Tongue (tissue), 2 donors: ENCODE data around the gene RNF144B. TPM values are rescaled to one million over a fixed set of nuclear protein-coding genes. Genes with fewer than 3 reads are reported as not detected.
"Not testable (repeated sequence)": the region's sequence is repeated elsewhere in the genome, so short reads cannot be mapped to it uniquely, and the experiment has no call there.

Experiments used
- DNase-seq: peaks from one replicate; pipeline ENCODE4 v3.0.0-alpha.2; 2015
- total RNA-seq: library from RNA; depleted of rRNA; stranded (reverse); fragments of >200 nt; gene quantifications from one replicate; pipeline ENCODE4 v1.2.3, GENCODE V29; 2014

The RNF144B gene
- total RNA-seq, 1 donor from 2014 or later, result 41.2 TPM

DNA sequence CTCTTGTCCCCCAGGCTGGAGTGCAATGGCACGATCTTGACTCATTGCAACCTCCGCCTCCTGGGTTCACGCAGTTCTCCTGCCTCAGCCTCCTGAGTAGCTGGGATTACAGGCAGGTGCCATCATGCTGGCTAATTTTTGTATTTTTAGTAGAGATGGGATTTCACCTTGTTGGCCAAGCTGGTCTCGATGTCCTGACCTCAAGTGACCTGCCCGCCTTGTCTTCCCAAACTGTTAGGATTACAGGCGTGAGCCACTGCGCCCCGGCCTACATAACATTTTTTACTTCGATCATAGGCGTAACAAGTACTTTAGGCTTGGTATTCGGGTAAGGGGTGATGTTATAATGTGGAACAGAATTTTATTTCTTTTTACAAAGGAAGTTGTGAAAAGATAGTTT is 22.5 kb downstream of the RNF144B start:
- not testable (repeated sequence) for DNase-seq

DNA sequence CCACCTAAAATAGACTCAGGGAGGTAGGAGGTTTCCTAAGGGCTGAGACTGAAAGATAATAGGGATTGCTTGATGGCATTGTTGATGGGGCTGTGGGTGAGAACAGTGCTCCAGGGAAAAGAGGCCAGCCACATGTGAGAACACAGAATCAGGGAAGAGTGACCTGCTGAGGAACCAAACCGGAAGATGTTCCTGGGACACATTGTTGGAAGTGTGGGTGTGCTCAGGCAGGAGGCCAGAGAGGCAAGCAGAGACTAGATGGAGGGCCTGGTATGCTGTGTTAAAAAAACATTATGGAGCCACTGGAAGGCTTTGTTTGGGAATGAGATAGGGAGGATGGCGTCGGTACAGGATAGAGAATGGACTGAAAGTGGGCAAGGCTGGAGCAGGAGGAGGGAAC is 23.3 kb downstream of the RNF144B start:
- DNase-seq, result no peak

DNA sequence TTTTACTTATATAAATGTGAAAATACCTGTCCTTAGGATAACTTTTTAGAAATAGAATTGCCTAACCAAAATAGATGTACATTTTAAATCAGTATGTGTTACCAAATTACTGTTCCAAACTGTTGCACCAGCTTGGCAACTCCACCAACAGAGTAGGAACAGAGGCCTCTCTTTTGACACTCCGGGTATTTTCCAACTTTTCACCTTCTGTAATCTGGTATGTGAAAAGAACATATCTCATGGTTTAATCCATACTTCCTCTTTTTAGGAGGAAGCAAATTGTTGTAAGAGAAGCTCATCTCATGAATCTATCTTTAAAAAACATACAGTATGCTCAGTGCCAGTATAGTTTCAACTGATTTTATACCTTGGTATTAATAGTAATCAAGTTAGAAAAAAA is 24.9 kb downstream of the RNF144B start:
- no peak for DNase-seq

DNA sequence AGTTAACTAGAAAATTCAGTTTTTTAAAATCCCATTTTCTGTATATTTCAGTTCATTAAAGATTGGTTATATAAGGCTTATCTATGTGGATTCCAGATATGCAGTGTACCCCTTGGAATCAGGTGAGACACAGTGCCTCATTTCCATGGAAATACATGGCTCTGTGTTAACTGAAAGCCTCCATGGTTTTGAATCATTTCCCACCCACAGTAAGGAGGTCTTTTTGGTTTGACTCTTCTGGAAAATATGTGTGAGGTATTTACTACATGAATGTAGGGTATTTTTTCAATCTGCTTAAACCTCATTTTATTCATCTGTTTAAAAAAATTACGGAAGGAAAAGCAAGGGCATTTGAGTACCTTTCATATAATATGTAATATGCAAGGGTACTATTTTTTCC is 25.5 kb downstream of the RNF144B start:
- no peak for DNase-seq

DNA sequence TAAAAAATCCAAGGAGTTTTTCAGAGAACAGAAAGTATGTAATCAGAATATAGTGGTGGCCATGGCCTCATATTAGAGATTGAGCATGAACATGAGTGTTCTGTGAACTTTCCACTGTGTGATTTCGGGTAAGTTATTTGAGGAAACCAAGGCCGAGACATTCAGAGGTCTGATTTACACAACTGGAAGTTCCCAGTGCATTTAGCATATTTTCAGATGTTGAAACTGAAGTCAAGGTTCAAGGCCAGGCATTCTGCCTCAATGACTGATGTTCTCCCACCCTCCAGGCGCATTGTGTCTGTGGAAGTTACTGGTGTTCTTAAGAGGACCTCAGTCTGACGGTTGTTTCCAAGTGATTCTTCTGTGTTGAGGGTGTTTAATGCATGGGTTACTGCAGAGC is 26.2 kb downstream of the RNF144B start:
- no peak for DNase-seq

DNA sequence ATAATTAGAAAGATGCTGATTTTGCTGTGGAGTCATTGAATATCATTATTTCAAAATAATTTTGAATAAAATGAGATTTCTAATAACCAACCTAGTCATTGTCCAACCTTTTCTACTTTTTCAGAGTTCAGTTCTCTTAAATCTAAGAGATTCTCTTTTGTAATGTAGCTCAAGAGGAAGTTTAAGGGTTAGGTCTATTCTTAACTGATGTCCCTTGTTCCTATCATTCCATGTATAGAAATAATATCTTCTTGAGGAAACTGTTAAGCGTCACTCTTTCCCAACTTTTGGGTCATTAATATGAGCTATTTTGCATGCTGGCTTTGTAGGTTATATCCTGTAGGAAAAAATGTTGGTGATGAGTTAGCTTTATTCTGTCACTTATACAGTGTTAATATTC is 27.0 kb downstream of the RNF144B start:
- DNase-seq, result no peak

DNA sequence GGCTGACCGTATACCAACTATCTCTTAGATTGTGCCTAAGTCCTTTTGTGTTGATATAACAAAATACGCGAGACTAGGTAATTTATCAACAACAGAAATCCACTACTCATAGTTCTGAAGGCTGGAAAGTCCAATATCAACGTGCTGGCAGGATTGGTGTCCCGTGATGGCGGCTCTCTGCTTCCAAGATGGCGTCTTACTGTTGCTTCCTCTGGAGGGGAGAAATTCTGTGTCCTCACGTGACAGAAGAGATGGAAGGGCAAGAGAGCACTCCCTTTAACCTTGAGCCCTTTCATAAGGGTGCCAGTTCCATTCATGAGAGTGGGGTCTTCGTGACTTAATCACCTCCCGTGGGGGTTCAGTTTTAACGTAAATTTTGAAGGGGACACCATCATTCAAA is 28.1 kb downstream of the RNF144B start:
- DNase-seq, result no peak

DNA sequence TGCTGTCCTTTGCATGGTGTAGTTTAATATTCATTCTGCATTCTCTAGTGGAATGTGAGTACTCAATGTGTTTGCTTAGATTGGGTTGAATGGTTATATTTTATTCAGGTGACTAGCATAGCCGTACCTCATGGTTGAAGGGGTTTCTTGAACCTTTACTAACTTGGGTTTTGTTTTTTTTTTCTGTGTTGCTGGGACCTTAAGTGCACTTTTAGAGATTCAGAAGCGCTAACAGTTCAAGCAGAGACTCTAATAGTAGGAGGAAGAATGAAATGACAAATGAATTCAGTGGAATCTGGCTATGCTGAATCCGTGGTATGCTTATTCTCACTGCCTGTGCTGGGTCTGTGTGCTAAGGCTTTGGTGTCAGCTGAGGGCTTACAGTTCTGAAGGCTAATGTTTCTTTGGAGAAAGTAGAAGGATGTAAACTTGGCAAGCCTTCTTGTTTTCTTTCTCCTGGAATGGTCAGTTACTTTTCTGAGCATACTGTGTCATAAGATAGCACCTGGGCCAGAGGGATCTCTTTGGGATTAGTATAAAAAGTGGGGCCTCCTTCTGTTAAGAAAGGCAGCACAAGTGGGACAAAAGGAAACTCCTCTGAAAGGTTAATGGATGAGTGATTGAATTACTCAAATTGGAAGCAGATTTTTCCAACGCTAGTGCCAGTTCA is 28.7 kb downstream of the RNF144B start:
- DNase-seq, result peak; percentile 74

DNA sequence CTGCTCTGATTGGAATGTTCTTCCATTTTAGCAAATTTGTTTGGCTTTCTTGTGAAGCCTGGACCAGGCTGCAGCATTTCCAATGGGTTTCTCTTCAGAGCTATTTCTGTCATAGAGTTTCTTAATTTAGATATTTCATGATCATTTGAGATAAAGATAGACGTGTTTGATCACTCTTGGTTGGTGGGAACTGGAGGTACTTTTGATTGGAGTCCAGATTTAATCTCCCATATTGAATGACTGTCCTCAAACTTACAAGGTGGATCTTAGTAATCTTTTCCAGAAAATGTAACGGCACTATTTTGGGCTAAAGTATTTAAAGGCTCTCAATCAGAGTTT is 29.2 kb downstream of the RNF144B start:
- no peak for DNase-seq

DNA sequence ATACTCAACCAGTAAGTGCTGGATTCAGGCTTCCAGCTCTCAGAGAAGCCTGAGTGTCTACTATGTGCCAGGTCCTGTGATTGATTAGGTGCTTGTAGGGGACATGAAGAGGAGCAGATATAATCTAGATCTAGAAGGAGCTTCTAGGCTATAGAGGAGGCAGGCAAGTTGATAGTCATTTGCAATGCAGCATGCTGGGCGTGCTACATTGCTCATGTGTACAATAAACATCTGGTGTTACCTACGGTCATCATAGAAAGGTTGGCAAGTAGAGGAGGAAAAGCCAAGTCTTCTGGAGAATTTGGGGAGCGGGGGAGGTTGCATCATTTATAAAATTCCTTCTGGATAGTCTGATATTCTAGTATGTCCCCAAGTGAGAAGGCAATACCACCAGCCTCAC is 33.2 kb downstream of the RNF144B start:
- no peak for DNase-seq

DNA sequence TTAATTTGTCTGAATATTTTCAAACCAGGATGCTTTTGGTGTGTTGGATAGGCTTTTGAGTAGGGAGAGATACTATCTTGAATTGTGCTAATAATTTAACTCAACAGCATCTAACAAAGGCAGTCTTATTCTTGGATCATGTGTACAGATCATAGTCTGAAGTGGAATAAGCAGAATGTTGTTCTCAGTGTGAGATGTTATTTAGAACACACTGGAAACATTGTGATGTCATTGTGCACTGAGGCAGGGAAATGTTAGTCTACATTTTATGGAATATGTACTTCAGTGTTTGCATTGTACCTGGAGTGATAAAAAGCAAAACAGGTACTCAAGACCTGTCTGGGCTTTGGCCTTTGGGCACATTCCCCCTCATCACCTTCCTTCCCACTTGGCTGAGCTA is 35.0 kb downstream of the RNF144B start:
- no peak for DNase-seq

DNA sequence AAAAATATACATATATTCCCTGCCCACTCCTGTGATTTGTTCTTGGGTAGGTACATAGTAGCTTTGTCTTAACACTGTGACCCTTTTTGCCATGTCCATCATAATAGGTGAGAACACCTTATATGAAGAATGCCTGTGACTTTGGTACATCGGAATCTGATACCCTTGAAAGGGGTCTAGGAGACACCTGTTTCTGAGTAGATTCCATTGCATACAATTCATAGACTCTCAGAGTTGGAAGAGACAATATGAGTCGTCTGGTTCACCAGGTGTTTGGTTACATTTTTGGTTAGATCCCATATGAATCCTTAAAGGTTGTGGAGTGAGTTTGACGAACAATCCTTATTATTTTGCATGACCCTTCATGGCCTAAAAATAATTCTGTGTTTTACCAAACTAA is 36.3 kb downstream of the RNF144B start:
- no peak for DNase-seq

DNA sequence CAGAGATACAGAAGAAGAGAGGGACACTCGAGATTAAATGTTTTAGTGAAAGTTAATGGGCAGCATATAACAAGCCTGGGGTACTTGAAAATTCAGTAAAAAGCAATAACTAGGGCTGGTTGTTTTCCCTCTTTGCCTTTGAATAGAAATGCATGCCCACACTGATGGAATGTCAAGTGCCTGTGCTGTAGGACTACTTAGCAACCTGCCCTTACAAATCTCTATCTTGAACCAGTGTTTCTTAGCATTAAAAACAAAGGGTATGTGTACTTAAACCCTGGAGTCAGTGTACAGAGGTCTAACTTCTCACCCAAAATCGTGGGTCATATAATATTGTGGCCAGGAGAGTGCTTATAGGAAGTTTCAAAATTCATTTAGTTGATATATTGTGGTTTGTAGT is 37.1 kb downstream of the RNF144B start:
- DNase-seq, result no peak

DNA sequence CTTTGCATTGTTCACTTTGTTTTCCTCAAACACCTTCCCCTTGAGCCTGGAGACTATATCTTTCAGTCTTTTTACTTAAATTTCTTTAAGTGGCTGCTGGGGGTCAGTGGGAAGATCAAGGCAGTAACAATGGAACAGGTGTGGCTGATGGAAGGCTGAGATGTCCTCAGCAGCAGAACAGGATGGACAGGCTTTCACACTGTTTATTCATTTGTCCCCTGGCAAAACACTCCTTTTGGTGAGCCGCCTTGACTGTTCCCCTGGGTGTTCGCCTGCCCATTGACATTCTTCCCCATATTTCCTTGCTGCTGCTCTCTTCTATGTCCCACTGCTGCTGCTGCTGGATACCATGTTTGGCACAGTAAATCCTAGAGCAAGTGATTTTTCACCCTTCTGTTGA is 38.1 kb downstream of the RNF144B start:
- no peak for DNase-seq

DNA sequence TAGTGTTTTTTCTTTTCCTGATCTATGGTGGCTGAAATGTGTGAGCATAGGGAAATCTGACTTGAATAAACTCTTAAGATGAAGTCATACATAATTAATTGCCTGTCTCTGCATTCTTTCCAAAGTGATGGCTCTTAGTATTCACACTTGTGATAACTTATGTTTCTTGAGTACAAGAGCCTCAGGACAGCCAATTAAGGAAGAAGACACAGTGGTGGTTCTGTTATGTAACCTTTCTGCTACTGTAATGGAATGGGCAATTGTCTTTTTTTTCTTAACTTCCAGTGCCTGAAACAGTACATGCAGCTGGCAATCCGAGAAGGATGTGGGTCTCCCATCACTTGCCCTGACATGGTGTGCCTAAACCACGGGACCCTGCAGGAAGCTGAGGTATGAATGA is 40.1 kb downstream of the RNF144B start:
- DNase-seq, result no peak

DNA sequence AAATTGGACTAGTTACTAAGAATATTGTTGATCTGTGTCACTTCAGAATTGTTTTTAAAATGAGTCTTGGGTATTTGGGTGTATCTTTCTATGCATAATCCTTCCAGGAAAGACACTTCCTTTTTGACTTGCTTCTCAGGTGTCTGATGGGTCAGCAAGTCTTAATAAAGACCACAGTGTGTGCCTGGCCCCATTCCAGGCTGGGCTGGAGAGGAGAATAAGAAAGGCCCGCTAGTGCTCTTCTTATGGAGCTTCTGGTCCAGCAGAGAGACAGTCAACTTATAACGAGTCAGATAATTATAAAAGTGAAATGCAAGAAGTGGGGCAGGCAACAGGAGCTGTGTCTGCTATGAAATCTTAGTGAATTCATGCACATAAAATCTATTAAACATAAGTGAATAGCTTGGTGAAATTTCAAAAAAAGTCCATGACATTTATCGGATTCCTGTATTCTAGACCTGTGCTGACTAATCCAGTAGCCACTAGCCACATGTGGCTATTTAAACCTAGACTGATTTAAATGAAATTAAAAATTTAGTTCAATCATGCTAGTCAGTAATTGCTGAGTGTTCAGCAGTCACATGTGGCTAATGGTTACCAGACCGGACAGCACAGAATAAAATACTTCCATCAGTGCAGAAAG is 42.6 kb downstream of the RNF144B start:
- no peak for DNase-seq

DNA sequence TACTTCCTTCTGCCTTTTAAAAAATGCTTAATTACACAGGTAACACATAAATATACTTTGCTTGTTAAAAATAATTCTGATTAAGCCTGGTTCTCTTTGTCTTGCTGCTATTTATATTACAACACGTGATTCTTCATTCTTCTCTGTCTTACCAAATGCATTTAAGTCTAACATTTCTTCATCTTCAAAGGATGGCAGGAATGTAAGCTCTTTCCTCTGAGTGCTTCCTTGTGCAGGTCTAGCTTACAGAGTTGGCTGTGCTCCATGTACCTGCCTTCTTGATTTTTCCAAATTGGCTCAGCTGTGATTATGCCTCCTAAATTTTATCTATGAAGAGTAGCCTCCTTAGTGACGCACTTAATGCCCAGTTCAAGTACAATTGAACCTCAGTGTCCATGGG is 44.4 kb downstream of the RNF144B start:
- DNase-seq, result peak; percentile 11

DNA sequence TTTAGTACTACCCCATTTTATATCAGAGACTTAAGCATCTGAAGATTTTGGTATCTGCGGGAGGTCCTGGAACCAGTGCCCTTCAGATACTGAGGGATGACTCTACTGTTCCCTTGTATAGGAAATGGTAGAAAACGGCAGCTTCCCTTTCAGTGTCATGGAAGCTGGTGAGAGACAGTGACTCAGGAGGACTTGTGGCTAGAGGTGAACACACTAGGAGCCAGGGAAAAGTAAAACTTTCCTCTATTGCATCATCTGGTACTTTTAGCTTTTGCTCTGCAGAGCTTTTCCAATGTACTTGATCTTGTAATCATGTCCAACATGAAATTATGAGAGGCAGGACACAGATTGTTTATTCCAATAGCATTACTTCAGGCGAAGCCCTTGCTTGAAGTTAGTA is 45.0 kb downstream of the RNF144B start:
- no peak for DNase-seq

DNA sequence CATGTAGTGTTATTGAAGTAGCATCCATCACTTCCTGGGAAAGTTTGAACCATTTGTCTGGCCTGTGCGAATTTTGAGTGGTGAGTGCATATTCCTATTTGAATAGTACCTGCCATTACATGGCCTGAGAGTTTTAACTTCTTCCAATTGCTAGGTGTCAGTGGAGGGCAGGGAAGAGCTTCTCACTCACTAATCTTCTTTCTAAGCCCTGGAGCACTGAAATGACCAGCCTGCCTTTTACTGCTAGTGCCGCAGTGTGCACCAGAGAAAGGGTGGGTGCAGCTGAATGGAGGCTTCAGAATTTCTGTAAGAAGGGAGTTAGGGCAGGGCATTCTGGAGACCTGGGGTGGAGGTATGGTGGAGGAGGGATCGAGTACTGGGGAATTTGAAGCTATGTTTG is 45.5 kb downstream of the RNF144B start:
- DNase-seq, result no peak

DNA sequence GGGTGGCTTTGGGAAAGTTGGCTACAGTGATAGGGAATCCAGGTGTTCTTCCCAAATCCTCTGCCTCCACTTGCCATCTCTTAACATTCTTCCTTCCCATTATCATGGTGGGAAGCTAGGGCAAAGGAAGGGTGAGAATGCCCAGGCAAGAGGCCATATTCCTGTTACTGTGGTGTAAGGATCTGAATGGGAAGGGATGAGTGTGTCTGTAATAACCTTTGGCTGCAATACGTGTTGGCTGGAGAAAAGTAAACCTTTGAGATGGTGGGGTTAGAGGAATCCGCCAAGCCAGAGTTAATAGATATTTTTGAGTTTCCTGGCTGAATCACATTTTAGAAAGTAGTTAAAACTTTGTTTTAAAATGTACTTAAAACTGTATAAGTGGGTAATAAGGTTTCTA is 45.9 kb downstream of the RNF144B start:
- DNase-seq, result no peak

DNA sequence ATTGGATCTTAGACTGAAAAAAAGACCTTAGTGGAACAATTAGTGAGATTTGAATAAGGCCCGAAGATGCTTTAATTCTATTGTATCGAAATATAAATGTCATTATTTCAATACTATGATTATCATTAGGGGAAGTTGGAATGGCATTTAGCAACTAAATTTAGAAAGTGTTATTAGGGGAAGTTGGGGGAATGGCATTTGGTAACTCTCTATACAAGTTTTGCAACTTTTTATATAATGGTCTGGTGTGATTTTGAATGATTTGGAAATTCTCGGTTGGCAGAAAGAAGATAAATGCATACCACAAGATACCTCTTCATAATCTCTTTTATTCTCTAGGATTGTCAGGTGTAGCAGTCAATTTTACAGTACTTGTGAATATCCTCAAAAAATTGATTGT is 49.2 kb downstream of the RNF144B start:
- DNase-seq, result no peak

DNA sequence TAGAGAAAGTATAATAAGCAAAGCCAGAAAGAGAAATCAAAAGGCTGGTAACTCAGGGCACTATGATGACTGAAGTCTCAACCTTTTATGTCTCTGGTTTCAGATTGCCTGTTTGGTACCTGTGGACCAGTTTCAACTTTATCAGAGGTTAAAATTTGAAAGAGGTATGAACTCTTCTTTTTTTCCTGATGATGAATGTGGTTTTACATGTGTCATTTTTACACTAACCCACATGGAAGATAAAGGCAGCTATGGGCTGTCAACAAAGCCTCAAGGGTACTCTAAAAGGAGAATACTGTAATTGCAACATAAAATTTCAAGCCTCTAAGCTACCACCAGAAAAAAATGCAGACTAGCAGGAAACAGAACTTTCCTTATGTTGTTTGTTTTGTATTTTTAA is 52.4 kb downstream of the RNF144B start:
- DNase-seq, result no peak

DNA sequence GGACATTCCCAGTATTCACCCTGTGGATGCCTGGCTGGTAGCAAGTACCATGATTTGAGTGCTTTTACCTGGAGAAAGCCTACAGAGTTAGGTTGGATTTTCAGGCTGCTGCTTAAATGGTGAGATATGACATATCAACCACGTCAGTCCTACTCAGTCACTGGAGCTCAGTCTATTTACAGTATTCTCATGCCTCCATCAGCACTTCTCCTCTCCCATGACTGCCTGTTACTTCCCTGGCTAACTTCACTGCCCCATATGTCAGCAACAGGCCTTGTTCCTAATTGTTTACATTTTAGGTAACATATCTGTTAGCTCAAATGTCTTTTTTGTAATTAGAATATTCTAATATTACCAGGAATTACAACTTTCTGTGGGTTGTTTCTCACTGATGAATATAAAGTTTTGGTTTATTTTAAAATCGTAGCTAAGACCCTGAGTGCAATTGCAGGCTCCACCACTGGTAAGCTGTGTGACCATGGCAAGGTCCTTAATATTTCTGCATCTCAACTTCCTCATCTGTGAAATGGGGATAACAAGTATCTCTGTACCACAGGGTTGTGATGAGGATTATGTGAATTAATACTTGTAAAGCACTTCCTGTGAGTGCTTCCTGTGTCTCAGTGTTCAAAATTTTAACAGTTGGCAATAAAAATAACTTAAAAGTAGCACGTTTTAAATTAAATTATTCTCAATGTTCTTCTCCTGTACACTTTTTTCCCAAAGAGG is 54.3 kb downstream of the RNF144B start:
- DNase-seq, result no peak

DNA sequence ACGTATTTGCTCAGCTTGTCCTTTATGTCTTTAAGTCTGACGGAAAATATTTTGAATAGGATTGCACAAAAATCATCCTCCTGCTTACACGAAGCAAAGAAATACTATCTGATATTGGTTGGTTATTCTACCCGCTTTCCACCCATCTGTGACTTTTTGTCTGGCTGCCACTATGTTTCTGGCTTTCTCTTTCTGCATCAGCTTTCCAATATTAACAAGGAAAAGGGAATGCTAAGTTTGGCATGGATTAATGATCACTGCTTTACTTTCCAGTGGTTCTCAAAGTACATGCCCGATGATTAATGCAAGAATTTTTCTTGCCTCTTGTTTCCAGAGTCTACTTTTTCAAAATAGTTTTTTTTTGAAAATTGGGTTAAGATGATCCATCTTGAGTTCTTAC is 57.0 kb downstream of the RNF144B start:
- DNase-seq, result peak; percentile 21
